GM21515 (cell line): ENCODE measurements around the gene SSX4.
"Not testable (repeated sequence)": the region's sequence is repeated elsewhere in the genome, so short reads cannot be mapped to it uniquely, and the experiment has no call there.

Experiments used
- ATAC-seq: cut with Tn5 transposase; IDR thresholded peaks from one replicate; pipeline ENCODE4 v1.9.1; 2021; ENCODE audit not compliant: unreplicated experiment

The SSX4 gene

GRCh38 chrX:48383239-48383638 is at the start of gene SSX4:
Gene SSX4 (plus strand): TSS chrX:48383539. CDS start chrX:48384054, 515 bp downstream.
- not testable (repeated sequence) for ATAC-seq

GRCh38 chrX:48346059-48346458 is 37.3 kb upstream of the SSX4 start:
- not testable (repeated sequence) for ATAC-seq

- ATAC-seq = not testable (repeated sequence)
Observed at GRCh38 chrX:48356315-48357094, 26.8 kb upstream of the SSX4 start, which contains the start of gene SSX3. Gene SSX3 (minus strand): TSS chrX:48356703. CDS start chrX:48355249, 1,454 bp downstream.

GRCh38 chrX:48357681-48358080 is 25.7 kb upstream of the SSX4 start:
- no peak for ATAC-seq

- ATAC-seq = not testable (repeated sequence)
Observed at GRCh38 chrX:48359281-48359680, 24.1 kb upstream of the SSX4 start.

GRCh38 chrX:48367717-48368408 is 15.5 kb upstream of the SSX4 start:
- ATAC-seq = not testable (repeated sequence)

- not testable (repeated sequence) for ATAC-seq
Observed at GRCh38 chrX:48370408-48370807, 12.9 kb upstream of the SSX4 start.

- not testable (repeated sequence) for ATAC-seq
Observed at GRCh38 chrX:48396931-48397330, 13.6 kb downstream of the SSX4 start.

- ATAC-seq = not testable (repeated sequence)
Observed at GRCh38 chrX:48397825-48398224, 14.5 kb downstream of the SSX4 start.

- not testable (repeated sequence) for ATAC-seq
Observed at GRCh38 chrX:48411860-48412259, 28.5 kb downstream of the SSX4 start, which contains the start of gene SSX4B. Gene SSX4B (minus strand): TSS chrX:48411960. CDS start chrX:48411372, 588 bp downstream.

GRCh38 chrX:48427027-48427716 is 43.8 kb downstream of the SSX4 start:
- ATAC-seq = not testable (repeated sequence)

GRCh38 chrX:48429606-48430005 is 46.3 kb downstream of the SSX4 start:
- ATAC-seq = not testable (repeated sequence)

- not testable (repeated sequence) for ATAC-seq
Observed at GRCh38 chrX:48430166-48430565, 46.8 kb downstream of the SSX4 start.

GRCh38 chrX:48433713-48434112 is 50.4 kb downstream of the SSX4 start:
- not testable (repeated sequence) for ATAC-seq
